Keratinocyte (primary cell): Measurements from ENCODE around the gene EN2. TPM values are rescaled to one million over a fixed set of nuclear protein-coding genes. Genes with fewer than 3 reads are reported as not detected.

Experiments used
- DNase-seq: peaks from one replicate; pipeline ENCODE4 v3.0.0-alpha.2; 2011; ENCODE audit warnings: low read depth, missing footprints, low spot score
- FAIRE-seq: peaks from 2 replicates; lab custom pipeline; 2011; peaks lifted over from hg19 to GRCh38; lab: Jason Lieb, UNC
- H2AFZ ChIP-seq: 2 replicates; pipeline ENCODE4 v1.6.0; 2012; ENCODE audit warnings: low read length, control low read depth, inconsistent platforms; ENCODE audit not compliant: control insufficient read depth
- H3K27ac ChIP-seq: 2 replicates; pipeline ENCODE4 v1.5.1; 2011; ENCODE audit warnings: low read length; ENCODE audit not compliant: control insufficient read depth, insufficient read depth
- H3K27me3 ChIP-seq: 3 replicates; pipeline ENCODE4 v1.6.0; 2011; ENCODE audit warnings: low read length; ENCODE audit not compliant: control insufficient read depth, insufficient read depth; ENCODE audit errors: extremely low read depth
- H3K36me3 ChIP-seq, 2 experiments: 2 replicates in 1 of 2; 3 replicates in 1 of 2; pipeline ENCODE4 v1.5.1; 2011; ENCODE audit warnings: low read length in 2 of 2, mild to moderate bottlenecking in 1 of 2; ENCODE audit not compliant: control insufficient read depth in 2 of 2, insufficient read depth in 2 of 2; ENCODE audit errors: extremely low read depth in 1 of 2
- H3K4me1 ChIP-seq: 3 replicates; pipeline ENCODE4 v1.5.1; 2011; ENCODE audit warnings: low read length; ENCODE audit not compliant: control insufficient read depth, insufficient read depth; ENCODE audit errors: extremely low read depth
- H3K4me2 ChIP-seq: 3 replicates; pipeline ENCODE4 v1.6.0; 2011; ENCODE audit warnings: low read depth, low read length; ENCODE audit not compliant: control insufficient read depth, insufficient read depth; ENCODE audit errors: extremely low read depth
- H3K4me3 ChIP-seq, 3 experiments: fragments of 200-600 bp in 1 of 3; sonication (generic) in 1 of 3; 2 replicates in 2 of 3; 3 replicates in 1 of 3; pipeline ENCODE4 v1.5.1; 2011 to 2016; ENCODE audit warnings: low read length in 3 of 3, mild to moderate bottlenecking in 3 of 3, control low read depth in 2 of 3, inconsistent platforms in 1 of 3, low read depth in 1 of 3, mixed read lengths in 1 of 3, mixed run types in 1 of 3, moderate library complexity in 1 of 3; ENCODE audit not compliant: control insufficient read depth in 2 of 3, insufficient read depth in 2 of 3; ENCODE audit errors: extremely low read depth in 1 of 3
- H3K79me2 ChIP-seq: 2 replicates; pipeline ENCODE4 v1.6.0; 2012; ENCODE audit warnings: low read length; ENCODE audit not compliant: control insufficient read depth, insufficient read depth
- H3K9ac ChIP-seq: 3 replicates; pipeline ENCODE4 v1.6.0; 2011; ENCODE audit warnings: low read length; ENCODE audit not compliant: control insufficient read depth, insufficient read depth; ENCODE audit errors: extremely low read depth
- H3K9me1 ChIP-seq: 3 replicates; pipeline ENCODE4 v1.6.0; 2011; ENCODE audit warnings: low read length; ENCODE audit not compliant: control insufficient read depth, insufficient read depth; ENCODE audit errors: extremely low read depth
- H3K9me3 ChIP-seq: 2 replicates; pipeline ENCODE4 v1.5.1; 2012; ENCODE audit warnings: low read depth, low read length; ENCODE audit not compliant: control insufficient read depth
- H4K20me1 ChIP-seq: 3 replicates; pipeline ENCODE4 v1.6.0; 2011; ENCODE audit warnings: low read length; ENCODE audit not compliant: control insufficient read depth, insufficient read depth; ENCODE audit errors: extremely low read depth
- EZH2 ChIP-seq: IDR thresholded peaks from one replicate; pipeline ENCODE4 v1.6.1; 2012; ENCODE audit warnings: inconsistent platforms, mild to moderate bottlenecking, low read length, moderate library complexity
- dilution Hi-C: fragments of 300-500 bp; cut with MboI; formaldehyde crosslinking; loops from one replicate; pipeline ENCODE4 v1.7.0; 2020; ENCODE audit warnings: low sequenced_read_pairs; ENCODE audit not compliant: extremely low pct_ligation_motif_present
- polyA plus RNA-seq, 5 experiments: library from polyadenylated mRNA; depleted of rRNA in 3 of 5; stranded (reverse) in 3 of 5; stranded (forward) in 1 of 5; unstranded in 1 of 5; fragments of >200 nt; gene quantifications; 1 replicate in 1 of 5; 2 replicates in 3 of 5; 3 replicates in 1 of 5; pipeline versions ENCODE4 v1.2.1 to v1.2.3, GENCODE V29; 2011 to 2012; ENCODE audit warnings: missing spikeins in 2 of 5, low read depth in 1 of 5, low replicate concordance in 1 of 5
- TF ChIP-seq, protein P1 (sequence below), 3 experiments: IDR thresholded peaks in 1 of 3; conservative IDR thresholded peaks in 1 of 3; optimal IDR thresholded peaks in 1 of 3; 2 replicates in 2 of 3; 3 replicates in 1 of 3; pipeline versions ENCODE3 to v1.5.1; 2011; ENCODE audit warnings: low read length in 3 of 3, mild to moderate bottlenecking in 3 of 3, moderate library complexity in 2 of 3, control low read depth in 1 of 3, inconsistent platforms in 1 of 3; ENCODE audit not compliant: insufficient read depth in 2 of 3; ENCODE audit errors: extremely low read depth in 1 of 3

EN2 gene
- polyA plus RNA-seq, 1 donor (not counting 4 experiments of a cell fraction or from before 2014, with no cell fraction given), result 0.05 TPM

DNA sequence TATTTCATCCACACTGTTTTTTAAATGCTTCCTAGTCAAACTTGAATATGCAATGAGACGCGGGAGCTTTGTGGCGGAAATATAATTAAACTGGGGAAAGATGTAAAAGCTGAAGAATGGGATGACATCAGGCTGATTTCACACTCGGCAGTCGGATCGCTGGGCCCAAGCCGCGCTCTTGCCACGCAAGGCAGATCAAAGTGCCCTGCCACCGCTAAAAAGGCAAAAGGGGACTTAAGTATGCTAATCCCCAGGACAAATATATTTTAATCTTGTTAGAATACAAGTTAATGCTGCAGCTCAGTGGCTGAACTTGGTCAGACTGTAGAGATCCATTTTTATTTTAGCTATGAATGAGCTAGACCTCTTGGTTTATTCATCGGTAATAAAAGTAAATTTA is 13.8 kb downstream of the EN2 start:
- no peak overlapping the region for H3K4me3 ChIP-seq
- DNase-seq, result no peak
- no peak overlapping the region for H3K4me2 ChIP-seq
- peaks cover 61% of the 10 kb centered on the region for H3K27me3 ChIP-seq
- H3K4me1 ChIP-seq, result peaks cover 8% of the 10 kb centered on the region
- no peaks in the 10 kb centered on the region for H3K36me3 ChIP-seq
- no peaks in the 10 kb centered on the region for H3K79me2 ChIP-seq
- H3K27ac ChIP-seq, result no peak overlapping the region
- H3K9ac ChIP-seq, result no peak overlapping the region
- FAIRE-seq, result no peak
- no peak overlapping the region for H2AFZ ChIP-seq
- no peaks in the 10 kb centered on the region for H3K9me3 ChIP-seq
- dilution Hi-C loops, result no loop called here
- no peaks in the 10 kb centered on the region for H4K20me1 ChIP-seq
- no peaks in the 10 kb centered on the region for H3K9me1 ChIP-seq
- TF ChIP-seq, protein P1, sequence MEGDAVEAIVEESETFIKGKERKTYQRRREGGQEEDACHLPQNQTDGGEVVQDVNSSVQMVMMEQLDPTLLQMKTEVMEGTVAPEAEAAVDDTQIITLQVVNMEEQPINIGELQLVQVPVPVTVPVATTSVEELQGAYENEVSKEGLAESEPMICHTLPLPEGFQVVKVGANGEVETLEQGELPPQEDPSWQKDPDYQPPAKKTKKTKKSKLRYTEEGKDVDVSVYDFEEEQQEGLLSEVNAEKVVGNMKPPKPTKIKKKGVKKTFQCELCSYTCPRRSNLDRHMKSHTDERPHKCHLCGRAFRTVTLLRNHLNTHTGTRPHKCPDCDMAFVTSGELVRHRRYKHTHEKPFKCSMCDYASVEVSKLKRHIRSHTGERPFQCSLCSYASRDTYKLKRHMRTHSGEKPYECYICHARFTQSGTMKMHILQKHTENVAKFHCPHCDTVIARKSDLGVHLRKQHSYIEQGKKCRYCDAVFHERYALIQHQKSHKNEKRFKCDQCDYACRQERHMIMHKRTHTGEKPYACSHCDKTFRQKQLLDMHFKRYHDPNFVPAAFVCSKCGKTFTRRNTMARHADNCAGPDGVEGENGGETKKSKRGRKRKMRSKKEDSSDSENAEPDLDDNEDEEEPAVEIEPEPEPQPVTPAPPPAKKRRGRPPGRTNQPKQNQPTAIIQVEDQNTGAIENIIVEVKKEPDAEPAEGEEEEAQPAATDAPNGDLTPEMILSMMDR (optimal IDR thresholded peaks at IDR 0.05 in 1 of 3, IDR thresholded peaks at IDR 0.05 in 1 of 3, conservative IDR thresholded peaks at IDR 0.05 in 1 of 3; ENCODE audit: extremely low read depth in 1 of 3, insufficient read depth in 2 of 3, low read length in 3 of 3), result no peak
- no peak for TF ChIP-seq EZH2

DNA sequence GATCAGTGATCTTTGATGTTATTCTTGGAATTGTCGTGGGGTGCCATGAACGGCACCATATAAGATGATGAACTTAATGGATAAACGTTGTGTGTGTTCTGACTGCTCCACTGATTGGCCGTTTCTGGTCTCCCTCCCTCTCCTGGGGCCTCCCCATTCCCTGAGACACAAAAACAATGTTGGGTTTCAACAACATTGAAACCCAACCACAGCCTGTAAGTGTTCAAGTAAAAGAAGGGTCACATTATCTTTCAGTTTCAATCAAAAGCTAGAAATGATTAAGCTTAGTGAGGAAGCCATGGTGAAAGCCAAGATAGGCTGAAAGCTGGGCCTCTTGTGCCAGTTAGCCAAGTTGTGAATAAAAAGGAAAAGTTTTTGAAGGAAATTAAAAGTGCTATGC is 19.5 kb downstream of the EN2 start:
- TF ChIP-seq, protein P1 (optimal IDR thresholded peaks at IDR 0.05 in 1 of 3, IDR thresholded peaks at IDR 0.05 in 1 of 3, conservative IDR thresholded peaks at IDR 0.05 in 1 of 3; ENCODE audit: extremely low read depth in 1 of 3, insufficient read depth in 2 of 3, low read length in 3 of 3), result no peak
- TF ChIP-seq EZH2, result no peak
- H3K9me3 ChIP-seq, result peaks cover 3% of the 10 kb centered on the region
- FAIRE-seq (no peak), DNase-seq (no peak)
- H3K4me1 ChIP-seq, result peaks cover 4% of the 10 kb centered on the region
- no peak overlapping the region for H3K9ac ChIP-seq
- no peak overlapping the region for H3K4me3 ChIP-seq
- dilution Hi-C loops, result no loop called here
- peaks cover 10% of the 10 kb centered on the region for H3K27me3 ChIP-seq
- no peaks in the 10 kb centered on the region for H3K79me2 ChIP-seq
- H3K36me3 ChIP-seq, result no peaks in the 10 kb centered on the region
- no peak overlapping the region for H2AFZ ChIP-seq
- H3K27ac ChIP-seq, result no peak overlapping the region
- H3K4me2 ChIP-seq, result no peak overlapping the region
- no peaks in the 10 kb centered on the region for H3K9me1 ChIP-seq
- H4K20me1 ChIP-seq, result no peaks in the 10 kb centered on the region
